Mucosa of stomach (tissue), 1 donor: ENCODE measurements around the gene INPP4A.

Source experiments
- H3K27me3 ChIP-seq: one replicate; pipeline ENCODE4 v1.7.0; 2013; ENCODE audit warnings: mild to moderate bottlenecking, low read length; ENCODE audit not compliant: control insufficient read depth, insufficient read depth
- H3K36me3 ChIP-seq: one replicate; pipeline ENCODE4 v1.7.0; 2013; ENCODE audit warnings: low read length; ENCODE audit not compliant: control insufficient read depth, insufficient read depth
- H3K4me1 ChIP-seq: one replicate; pipeline ENCODE4 v1.7.0; 2013; ENCODE audit warnings: mild to moderate bottlenecking, low read length; ENCODE audit not compliant: control insufficient read depth, insufficient read depth
- H3K4me3 ChIP-seq: one replicate; pipeline ENCODE4 v1.7.0; 2013; ENCODE audit warnings: low read length
- H3K9ac ChIP-seq: one replicate; pipeline ENCODE4 v1.7.0; 2013; ENCODE audit warnings: mild to moderate bottlenecking, low read length, moderate library complexity
- H3K9me3 ChIP-seq: one replicate; pipeline ENCODE4 v1.7.0; 2013; ENCODE audit warnings: mild to moderate bottlenecking, low read length, moderate library complexity; ENCODE audit not compliant: control insufficient read depth
- donor health status: Pancreatic carcinoma.

INPP4A gene

DNA sequence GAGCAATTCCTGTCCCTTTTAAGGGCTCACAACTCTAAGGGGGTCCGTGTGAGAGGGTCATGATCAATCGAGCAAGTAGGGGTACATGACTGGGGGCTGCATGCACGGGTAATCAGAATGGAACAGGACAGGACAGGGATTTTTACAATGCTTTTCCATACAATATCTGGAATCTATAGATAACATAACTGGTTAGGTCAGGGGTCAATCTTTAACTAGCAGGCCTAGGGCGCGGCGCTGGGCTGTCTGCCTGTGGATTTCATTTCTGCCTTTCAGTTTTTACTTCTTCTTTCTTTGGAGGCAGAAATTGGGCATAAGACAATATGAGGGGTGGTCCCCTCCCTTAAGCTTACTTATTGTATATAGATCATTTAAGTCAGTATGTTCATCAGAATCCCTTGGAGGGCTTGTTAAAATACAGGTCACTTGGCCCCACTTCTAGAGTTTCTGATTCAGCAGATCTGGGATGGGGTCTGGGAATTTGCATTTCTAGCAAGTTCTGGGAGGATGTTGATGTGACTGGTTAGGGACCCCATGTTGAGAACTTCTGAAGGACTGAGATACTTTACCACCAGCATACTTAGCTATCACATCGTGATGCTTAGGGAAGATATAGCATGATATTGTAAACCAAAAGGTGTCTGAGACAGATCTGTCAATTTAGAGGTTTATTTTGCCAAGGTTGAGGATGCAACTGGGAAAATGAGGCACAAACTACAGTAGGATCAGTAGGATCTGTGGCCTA, 2.8 kb upstream of the INPP4A start:
- no peak overlapping the region for H3K9ac ChIP-seq

DNA sequence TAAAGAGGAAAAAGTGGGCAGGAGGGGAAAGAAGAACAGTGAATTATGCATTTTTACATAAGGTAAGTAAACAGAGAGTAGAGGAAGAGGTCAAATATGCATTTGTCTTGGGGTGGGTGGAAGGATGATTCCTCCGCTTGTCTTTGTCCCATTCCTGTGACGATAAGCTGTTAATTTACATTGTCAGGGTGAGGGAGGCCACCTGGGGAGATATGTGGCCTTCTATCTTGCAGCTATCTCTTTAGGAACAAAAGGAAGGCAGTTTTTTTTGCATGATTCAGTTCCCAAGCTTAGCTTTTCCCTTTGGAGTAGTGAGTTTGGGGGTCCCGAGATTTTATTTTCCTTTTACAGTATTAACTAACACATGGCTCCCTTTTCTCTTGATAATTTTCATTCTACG, 2.2 kb upstream of the INPP4A start:
- H3K4me3 ChIP-seq = no peak overlapping the region
- H3K9me3 ChIP-seq = no peaks in the 10 kb centered on the region
- no peaks in the 10 kb centered on the region for H3K27me3 ChIP-seq
- H3K9ac ChIP-seq = no peak overlapping the region
- H3K4me1 ChIP-seq = peaks cover 23% of the 10 kb centered on the region
- H3K36me3 ChIP-seq = no peaks in the 10 kb centered on the region

More for the DNA sequence above, 2.8 kb upstream of the INPP4A start:
- peaks cover 22% of the 10 kb centered on the region for H3K4me1 ChIP-seq
- no peaks in the 10 kb centered on the region for H3K36me3 ChIP-seq
- H3K4me3 ChIP-seq = no peak overlapping the region
- no peaks in the 10 kb centered on the region for H3K9me3 ChIP-seq
- no peaks in the 10 kb centered on the region for H3K27me3 ChIP-seq

DNA sequence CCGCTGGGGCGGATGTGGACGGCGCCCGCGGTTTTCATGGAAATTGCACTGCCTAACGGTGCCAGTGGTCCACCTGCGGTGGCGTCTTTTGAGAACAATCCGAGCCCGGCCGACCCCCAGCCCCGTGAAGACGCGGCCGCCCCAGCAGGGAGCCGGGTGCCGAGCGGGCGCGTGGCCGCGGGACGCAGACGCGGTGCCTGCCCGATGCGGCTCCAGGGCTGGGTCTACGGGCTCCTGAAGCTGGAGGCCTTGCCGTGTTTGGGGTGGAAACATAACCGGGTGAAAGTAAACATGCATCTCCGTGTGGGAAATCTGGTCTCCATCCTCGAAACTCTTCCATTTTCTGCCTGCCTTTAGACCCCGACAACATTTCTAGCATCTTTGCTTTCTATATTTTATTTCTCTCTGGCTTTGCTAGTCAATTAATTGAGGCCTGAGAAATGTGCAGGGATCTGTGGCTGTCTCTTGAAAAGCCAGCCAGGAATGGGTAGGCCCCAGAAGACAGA, 572 bp downstream of the INPP4A start:
- Histone ChIP-seq H3K27me3 (no peaks in the 10 kb centered on the region), H3K4me1 (peaks cover 23% of the 10 kb centered on the region), H3K36me3 (no peaks in the 10 kb centered on the region), H3K9me3 (no peaks in the 10 kb centered on the region), H3K4me3 (peak overlapping the region; percentile 43), H3K9ac (peak overlapping the region; percentile 72)

DNA sequence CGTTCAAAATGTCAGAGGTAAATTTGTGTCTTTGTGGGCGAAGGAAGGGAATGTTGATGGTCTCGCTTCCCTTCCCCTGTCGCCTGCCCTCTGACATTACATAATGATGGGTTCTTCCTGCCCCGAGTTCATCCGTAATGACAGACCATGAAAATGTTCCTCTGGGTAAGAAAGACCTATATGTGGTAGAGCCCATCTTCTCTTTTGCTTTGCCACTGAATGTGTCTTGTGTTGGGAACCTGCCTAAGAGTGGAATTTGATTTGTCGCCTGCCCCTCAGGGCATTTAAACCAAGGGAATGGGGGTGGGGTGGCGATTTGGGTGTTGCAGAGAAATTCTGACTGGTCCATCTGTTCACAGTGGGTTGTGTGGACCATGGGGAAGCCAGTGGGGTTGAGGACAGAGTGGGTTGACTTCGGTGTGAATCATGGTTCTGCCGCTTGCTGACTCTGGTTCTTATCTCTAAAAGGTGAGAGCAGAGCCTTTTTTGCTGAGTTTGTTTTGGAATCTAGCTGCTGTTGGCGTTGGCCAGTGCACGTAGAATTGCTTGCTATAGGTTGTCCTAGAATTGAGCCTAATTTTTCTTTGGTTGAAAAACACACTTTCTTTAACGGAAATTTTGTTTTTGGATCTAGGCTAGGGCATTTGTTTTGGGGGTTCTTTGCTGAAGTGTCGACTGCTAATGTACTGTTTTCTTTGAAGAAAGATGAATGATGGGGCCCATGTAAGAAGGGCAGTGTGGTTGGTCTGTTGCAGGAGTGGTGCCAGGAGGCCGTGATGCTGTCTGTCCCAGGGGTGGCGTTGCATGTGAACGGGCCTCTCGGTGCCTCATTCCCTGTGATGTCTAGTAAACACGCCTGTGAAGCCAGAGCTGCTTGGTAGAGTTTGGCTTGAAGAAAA, 1.3 kb downstream of the INPP4A start:
- peak overlapping the region; percentile 72 for H3K9ac ChIP-seq
- no peaks in the 10 kb centered on the region for H3K36me3 ChIP-seq
- peaks cover 23% of the 10 kb centered on the region for H3K4me1 ChIP-seq
- no peaks in the 10 kb centered on the region for H3K27me3 ChIP-seq
- peak overlapping the region; percentile 43 for H3K4me3 ChIP-seq
- no peaks in the 10 kb centered on the region for H3K9me3 ChIP-seq

DNA sequence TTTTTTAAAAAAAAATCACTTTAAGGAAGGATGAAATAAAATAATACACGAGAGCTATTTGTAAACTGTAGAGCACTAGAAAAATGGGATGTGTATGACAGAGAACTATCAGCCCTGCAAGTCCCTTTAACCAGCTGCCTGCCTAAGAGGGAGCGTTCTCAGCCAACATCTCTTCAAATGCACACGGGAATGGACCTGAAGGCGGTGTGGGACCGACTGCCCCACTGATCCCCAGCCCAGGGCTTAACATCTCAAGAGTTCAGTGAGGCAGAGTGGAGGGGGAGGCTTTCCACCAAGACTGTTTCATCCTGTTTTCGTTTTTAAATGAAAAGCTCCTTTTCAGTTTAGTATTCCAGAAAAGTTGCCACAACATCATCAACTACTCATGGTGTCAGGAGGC, 2.2 kb downstream of the INPP4A start:
- Histone ChIP-seq H3K4me3 (no peak overlapping the region), H3K9ac (no peak overlapping the region)

DNA sequence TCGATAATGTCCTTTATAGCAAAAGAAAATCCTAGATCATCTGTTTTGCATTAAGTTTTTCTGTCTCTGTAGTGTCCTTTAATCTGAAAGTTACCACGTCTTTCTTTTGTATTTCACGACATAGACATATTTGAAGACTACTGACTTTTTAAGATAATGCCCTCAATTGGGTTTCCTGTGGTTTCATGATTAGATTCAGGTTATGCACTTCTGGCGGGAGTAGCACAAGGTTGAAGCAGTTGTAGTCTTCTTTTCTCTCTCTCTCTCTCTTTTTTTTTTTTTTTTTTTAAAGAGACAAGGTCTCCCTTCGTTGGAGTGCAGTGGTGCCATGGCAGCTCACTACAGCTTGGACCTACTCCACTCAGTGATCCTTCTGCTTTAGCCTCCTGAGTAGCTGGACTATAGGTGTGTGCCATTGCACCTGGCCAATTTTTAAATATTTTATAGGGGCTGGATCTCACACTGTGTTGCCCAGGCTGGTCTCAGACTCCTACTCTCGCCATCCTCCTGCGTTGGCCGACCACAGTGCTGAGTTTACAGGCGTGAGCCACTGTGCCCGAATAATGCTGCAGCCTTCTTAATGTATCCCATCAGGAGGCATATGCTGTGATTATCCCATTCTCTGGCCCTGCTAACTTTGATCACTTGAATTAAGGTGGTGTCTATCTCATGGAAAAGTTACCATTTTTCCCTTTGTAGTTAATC, 3.9 kb downstream of the INPP4A start:
- H3K4me3 ChIP-seq = no peak overlapping the region
- H3K36me3 ChIP-seq = no peaks in the 10 kb centered on the region
- H3K27me3 ChIP-seq = no peaks in the 10 kb centered on the region
- no peaks in the 10 kb centered on the region for H3K9me3 ChIP-seq
- no peak overlapping the region for H3K9ac ChIP-seq
- peaks cover 17% of the 10 kb centered on the region for H3K4me1 ChIP-seq

More for the DNA sequence above, 2.2 kb downstream of the INPP4A start:
- Histone ChIP-seq H3K36me3 (no peaks in the 10 kb centered on the region), H3K27me3 (no peaks in the 10 kb centered on the region), H3K9me3 (no peaks in the 10 kb centered on the region), H3K4me1 (peaks cover 23% of the 10 kb centered on the region)

DNA sequence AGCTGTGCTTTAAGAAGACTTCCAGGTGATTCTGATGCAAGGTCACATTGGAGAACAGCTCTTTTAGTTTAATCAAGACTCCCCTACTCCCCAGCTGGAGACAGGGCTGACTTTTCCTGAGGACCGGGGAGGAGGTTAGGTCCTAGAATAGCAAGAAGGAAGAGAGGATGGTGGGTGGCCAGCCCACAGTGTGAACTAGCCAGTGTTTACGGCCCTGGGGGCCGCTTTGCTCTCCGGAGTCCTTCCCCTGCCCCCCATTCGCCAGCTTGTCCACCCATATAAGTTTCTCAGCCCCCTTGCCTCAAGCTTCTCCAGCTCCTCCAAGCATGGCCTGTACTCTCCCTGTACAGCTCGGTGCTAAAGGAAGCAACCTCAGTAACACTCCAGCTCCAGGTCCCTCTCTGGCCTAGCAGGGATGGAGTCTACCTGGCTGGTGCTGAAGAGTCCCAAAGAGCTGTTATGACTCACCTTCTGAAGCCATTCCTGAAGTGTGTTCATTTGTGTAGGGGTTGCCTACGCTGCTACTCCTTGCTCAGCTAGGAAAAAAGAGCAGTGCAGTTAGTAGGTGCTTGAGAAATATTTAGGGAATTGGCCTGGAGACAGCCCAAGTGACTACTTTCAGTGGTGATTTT, 7.9 kb downstream of the INPP4A start:
- Histone ChIP-seq H3K9me3 (no peaks in the 10 kb centered on the region), H3K4me1 (peaks cover 16% of the 10 kb centered on the region), H3K27me3 (no peaks in the 10 kb centered on the region), H3K9ac (no peak overlapping the region), H3K36me3 (no peaks in the 10 kb centered on the region), H3K4me3 (no peak overlapping the region)

DNA sequence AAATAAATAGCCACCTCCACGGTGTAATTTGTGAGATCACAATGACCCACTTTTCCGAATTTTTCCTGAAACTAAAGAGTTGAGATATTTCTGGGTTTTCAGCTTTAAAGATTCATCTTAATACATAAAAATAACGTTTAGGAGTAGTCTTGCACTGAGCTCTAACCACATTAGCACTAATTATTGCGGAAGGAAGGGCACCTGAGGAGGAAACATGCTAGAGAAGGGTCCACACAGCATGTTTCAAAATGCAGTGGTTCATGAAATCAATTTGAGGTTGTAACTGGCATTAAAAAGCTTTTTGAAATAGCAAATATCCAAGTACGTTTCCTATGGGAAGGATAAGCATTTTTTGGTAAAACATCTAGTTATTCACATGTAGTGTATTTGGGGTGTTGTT, 8.4 kb downstream of the INPP4A start:
- Histone ChIP-seq H3K9me3 (no peaks in the 10 kb centered on the region), H3K4me3 (no peak overlapping the region), H3K9ac (no peak overlapping the region), H3K4me1 (peaks cover 16% of the 10 kb centered on the region), H3K36me3 (no peaks in the 10 kb centered on the region), H3K27me3 (no peaks in the 10 kb centered on the region)

DNA sequence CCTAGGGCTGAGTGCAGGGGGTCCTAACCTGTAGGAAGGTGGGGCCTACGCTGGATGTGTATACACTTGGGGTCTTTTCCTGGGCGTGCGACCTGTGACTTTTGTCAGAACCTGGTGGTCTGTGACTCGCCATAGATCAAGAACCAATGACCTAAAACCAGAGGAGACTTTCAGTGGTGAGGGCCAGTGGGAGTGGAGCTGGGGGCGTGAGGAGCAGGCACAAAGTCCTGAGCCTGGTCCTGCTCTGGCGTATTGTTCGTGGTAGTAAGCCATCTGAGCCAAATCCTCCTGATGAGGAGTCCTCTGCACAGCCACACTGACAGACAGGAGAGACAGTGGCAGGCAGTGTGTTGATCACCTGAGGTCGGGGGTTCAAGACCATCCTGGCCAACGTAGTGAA, 8.9 kb downstream of the INPP4A start:
- no peaks in the 10 kb centered on the region for H3K36me3 ChIP-seq
- H3K9me3 ChIP-seq = no peaks in the 10 kb centered on the region
- H3K9ac ChIP-seq = no peak overlapping the region
- peaks cover 16% of the 10 kb centered on the region for H3K4me1 ChIP-seq
- no peaks in the 10 kb centered on the region for H3K27me3 ChIP-seq
- no peak overlapping the region for H3K4me3 ChIP-seq

DNA sequence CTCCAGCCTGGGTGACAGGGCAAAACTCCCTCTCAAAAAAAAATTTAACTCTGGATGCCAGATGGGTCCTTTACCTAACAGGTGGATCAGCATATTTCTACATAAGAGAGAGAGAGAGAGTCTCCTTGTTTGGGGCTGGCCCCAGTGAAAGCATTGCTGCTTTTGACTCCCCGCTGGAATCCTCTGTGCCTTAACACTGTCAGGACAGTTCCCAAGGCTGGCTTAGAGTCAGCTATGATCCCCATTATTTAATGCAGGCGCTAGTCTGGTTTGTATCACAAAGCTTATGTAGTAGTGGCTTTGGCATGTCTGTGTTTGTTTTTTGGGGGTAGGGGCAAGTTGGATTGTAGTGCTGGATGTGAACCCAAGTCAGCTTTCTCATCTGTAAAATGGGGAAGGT, 9.4 kb downstream of the INPP4A start:
- Histone ChIP-seq H3K9ac (no peak overlapping the region), H3K4me3 (no peak overlapping the region), H3K36me3 (no peaks in the 10 kb centered on the region), H3K4me1 (peaks cover 19% of the 10 kb centered on the region), H3K9me3 (no peaks in the 10 kb centered on the region), H3K27me3 (no peaks in the 10 kb centered on the region)

DNA sequence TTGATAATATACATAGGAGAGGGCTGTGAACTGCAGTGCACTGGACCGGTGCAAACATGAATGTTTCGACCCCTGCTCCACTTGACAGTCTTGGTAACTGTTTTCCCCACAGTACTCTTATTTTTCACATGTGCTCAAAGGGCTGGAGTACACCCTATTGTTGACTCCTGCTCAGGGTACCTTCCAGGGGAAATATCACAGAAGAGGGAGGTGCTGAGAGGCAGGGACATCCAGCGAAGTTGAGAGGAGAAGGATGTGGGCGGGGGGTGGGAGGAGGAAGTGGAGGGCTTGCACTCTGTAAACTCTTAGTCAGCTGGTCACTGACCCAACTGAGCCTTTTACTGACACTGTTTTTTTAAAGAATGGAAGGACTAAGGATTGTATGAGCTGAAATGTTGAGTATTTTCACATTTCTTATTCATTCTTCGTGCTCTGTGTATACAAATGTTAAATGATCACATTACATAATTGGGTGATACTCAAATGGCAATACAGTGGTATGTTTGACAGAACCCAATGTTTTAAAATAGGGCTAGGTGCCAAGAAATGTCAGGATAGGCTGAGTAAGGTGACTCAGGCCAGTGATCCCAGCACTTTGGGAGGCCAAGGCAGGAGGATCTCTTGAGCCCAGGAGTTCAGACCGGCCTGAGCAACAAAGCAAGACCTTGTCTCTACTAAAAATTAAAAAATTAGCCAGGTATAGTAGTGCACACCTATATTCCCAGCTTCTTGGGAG, 10.0 kb downstream of the INPP4A start:
- H3K36me3 ChIP-seq = no peaks in the 10 kb centered on the region
- peaks cover 25% of the 10 kb centered on the region for H3K4me1 ChIP-seq
- no peaks in the 10 kb centered on the region for H3K27me3 ChIP-seq
- H3K9ac ChIP-seq = no peak overlapping the region
- H3K9me3 ChIP-seq = no peaks in the 10 kb centered on the region
- H3K4me3 ChIP-seq = no peak overlapping the region
